PC-3 (cell line): Measurements from ENCODE around the gene ZC3HAV1L.

Source experiments
- CTCF ChIP-seq: fragments of 300-600 bp; sonication (generic); conservative IDR thresholded peaks from 2 replicates; pipeline ENCODE4 v1.5.1; 2017; ENCODE audit warnings: antibody characterized with exemption, low read depth, mild to moderate bottlenecking, low read length
- EZH2 ChIP-seq: fragments of 300-600 bp; sonication (generic); IDR thresholded peaks from one replicate; pipeline ENCODE4 v1.6.1; 2017; ENCODE audit warnings: antibody characterized with exemption, mild to moderate bottlenecking, low read length; ENCODE audit not compliant: unreplicated experiment
- EZH2phosphoT487 ChIP-seq: fragments of 300-600 bp; sonication (generic); IDR thresholded peaks from 2 replicates; pipeline ENCODE4 v1.6.1; 2018; ENCODE audit warnings: mild to moderate bottlenecking, antibody characterized with exemption, low read length, borderline replicate concordance

DNA sequence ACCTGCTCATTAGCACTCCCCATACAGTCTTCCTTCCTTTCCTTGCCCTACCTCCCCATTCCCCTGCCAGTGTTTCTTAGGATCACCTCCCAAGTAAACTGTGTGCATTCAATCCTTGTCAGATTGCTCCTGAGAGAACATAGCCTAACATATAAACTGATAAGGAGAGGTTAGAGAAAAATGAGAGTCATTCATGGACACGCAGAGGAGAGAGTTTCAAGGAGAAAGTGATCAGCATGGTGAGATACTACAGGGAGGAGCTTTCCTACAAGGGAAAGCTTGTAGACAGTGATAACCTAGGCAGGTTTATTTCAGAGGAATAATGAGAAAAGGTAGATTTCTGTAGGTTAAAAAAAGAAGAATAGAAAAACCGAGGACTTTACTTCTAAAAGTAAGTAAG, 2.8 kb upstream of the ZC3HAV1L start:
- no peak for TF ChIP-seq CTCF
- TF ChIP-seq EZH2 = no peak
- no peak for TF ChIP-seq EZH2phosphoT487
